Activated CD4-positive, alpha-beta T cell treated with anti-CD3 and anti-CD28 coated beads, Interleukin-2, amount 50 U/mL, for 4 hours (primary cell): ENCODE results near the gene JOSD2.
A peak's percentile ranks its signal among the peaks of the same experiment; 100 is the strongest.
"Not testable (repeated sequence)": the region's sequence is repeated elsewhere in the genome, so short reads cannot be mapped to it uniquely, and the experiment has no call there.

Source experiments
- DNase-seq, 2 experiments: peaks; one replicate each; pipeline ENCODE4 v3.0.0-alpha.2; 2020

The JOSD2 gene

DNA sequence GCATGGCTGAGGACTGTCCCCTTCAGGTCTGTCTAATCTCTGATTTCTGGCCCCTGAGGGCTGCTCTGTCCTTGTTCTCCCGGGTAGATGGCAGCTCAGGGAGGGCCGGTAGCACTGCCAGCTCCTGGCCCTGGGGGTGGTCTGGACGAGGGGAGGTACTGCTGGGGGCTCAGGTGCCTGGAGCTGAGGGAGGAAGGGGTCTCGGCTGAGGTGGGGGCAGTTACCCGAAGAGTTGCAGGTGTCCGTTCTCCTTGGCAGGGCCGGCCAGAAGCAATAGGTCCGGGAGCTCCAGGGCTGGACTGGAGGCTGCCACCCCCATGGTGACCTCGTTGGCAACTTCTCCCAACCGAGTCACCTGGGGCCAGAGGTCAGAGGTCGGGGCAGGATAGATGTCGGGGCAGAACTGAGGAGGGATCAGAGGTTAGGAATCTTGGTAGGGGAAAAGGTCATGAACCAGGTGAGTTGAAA, 35.9 kb downstream of the JOSD2 start:
- no peak for DNase-seq

DNA sequence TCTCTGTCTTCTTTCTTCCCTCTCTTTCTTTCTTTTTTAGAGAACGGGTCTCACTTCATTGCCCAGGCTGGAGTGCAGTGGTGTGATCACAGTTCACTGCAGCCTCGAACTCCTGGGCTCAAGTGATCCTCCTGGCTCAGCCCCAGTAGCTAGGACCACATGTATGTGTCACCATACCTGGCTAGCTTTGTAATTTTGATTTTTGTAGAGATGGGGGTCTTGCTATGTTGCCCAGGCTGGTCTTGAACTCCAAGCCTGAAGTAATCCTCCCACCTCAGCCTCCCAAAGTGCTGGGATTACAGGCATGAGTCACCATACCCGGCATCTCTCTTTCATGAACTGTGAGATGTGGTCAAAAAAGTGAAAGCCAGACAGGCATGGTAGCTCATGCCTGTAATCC, 37.7 kb downstream of the JOSD2 start:
- DNase-seq, result not testable (repeated sequence)

DNA sequence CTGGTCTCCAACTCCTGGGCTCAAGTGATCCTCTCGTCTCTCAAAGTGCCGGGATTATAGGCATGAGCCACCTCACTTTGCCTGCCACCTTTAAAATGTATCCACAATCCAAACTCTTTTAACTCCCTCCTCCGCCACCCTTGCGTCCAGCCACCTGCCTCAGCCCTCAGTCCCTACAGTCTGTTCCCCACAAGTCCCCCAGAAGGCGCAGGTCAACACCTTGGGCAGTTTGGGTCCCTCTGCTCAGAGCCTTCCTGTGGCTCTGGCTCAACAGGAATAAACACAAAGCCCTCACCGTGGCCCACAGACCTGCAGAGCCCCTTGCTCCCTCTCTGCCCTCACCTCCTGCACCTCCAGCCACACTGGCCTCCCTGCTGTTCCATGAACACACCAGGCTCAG, 42.2 kb downstream of the JOSD2 start:
- no peak for DNase-seq

DNA sequence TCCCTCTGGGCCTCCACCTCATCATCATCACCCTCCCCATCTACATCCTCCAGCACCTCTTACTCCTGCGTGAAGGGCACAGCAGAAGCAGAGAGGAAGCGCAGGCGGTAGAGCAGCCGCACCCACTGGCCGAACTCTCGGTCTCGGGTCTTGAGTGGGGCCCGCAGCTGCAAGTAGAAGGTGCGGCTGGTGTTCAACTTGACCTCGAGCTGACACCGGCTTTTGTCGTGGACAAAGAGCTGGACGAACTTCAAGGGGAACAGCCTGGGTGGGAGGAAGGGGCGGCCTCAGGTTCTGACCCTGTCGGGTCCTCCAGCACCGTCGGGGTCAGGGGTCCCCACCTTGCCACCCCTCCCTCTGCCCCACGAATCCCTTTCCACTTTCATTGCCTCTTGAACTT, 43.4 kb downstream of the JOSD2 start:
- DNase-seq, result no peak

DNA sequence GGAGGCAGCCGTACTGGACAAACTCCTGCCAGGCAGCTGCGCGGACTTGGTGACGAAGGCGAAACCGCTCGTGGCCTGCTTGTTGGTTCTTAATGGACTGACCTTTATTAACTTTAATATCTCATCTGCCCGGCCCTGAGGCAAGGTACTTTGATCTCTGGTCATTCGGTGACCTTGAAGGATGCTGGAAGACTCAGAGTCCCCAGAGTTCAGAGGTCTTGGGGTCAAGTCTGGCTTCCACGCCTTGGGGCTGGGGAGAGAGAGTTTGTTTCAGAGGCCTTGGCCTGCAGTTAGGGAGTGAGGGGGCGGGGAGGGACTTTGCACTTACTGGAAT, 44.3 kb downstream of the JOSD2 start:
- no peak for DNase-seq

DNA sequence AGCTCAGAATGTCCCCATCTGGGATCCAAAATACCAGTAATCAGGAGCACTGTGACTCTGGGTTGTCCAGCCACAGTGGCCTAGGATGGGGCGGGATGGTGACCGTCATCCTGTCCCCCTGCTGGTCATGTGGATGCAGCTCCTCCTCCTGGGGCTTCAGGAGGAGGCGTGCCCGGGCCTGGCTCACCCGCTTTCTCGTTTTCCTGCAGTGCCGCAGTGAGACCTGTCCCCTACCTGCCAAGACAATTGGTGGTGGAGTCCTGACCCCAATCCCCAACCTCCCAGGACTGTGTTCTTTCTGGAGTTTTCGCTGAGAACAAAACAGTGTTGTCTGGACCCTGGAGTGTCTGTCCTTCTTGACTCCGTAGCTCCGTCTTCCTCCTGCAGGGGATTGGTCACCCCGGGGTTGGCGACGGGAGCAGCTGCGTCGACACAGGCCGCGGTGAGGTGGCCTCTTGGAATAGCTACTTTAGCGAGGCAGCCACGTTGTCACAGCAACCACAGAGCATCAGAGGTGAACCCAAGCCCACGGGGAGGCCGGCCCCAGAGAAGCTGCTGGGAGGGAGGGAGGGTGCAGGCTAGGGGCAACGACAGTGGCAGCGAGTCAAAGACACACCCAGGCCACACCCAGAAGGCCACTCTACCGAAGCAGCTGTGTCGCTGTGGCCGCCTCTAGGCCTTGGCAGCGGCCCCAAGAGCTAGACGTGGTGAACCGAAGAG, 44.8 kb downstream of the JOSD2 start:
- no peak for DNase-seq

DNA sequence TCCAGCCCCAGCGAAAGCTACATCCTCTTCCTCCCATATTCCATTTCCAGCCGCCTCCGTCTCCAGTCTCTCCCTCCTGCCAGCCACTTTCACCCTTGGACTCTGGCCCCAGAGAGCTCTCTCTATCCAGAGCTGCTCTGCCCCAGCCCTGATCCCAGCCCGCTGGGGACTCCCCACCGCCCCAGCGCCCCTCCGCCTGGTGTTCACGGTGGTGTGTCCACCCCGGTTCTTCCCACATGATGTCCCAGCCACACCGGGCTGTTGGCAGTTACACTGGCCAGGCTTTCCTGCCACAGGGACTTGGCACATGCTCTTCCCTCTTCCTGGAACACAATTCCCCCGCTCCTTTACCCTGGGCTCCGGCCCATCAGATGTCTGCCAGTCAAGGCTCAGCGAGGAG, 46.0 kb downstream of the JOSD2 start:
- DNase-seq, result no peak

DNA sequence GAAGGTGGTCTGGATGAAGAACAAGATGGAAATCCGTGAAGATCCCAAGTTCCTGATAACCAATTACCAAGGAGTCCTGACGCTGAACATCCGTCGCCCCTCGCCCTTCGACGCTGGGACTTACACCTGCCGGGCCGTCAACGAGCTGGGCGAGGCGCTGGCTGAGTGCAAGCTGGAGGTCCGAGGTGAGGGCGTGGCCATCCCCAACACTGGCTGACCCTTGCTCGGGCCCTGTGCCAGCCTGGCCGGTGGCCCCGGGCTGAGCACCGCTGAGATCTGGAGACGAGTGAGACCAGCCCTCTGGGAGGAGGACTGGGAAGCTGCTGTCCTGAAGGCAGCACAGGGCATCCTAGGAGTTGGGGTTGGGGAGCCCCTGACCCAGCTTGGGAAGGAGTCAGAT, 46.6 kb downstream of the JOSD2 start:
- DNase-seq, result no peak

DNA sequence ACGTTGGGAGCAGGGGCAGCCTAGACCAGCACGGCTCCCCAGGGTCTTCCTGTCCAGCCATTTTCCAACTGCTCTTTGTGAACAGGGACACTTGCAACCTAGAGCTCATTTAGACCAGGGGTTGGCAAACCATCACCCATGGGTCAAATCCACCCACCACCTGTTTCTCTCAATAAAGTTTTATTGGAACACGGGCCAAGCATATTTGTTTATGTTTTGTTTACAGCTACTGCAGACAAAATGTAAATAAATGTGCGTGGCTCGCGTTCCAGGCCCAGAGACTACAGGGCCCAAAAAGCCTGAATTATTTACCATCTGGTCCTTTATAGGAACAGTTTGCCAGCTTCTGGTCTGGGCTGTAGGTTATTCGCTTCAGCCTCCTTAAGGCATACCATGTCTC, 48.0 kb downstream of the JOSD2 start:
- no peak for DNase-seq

DNA sequence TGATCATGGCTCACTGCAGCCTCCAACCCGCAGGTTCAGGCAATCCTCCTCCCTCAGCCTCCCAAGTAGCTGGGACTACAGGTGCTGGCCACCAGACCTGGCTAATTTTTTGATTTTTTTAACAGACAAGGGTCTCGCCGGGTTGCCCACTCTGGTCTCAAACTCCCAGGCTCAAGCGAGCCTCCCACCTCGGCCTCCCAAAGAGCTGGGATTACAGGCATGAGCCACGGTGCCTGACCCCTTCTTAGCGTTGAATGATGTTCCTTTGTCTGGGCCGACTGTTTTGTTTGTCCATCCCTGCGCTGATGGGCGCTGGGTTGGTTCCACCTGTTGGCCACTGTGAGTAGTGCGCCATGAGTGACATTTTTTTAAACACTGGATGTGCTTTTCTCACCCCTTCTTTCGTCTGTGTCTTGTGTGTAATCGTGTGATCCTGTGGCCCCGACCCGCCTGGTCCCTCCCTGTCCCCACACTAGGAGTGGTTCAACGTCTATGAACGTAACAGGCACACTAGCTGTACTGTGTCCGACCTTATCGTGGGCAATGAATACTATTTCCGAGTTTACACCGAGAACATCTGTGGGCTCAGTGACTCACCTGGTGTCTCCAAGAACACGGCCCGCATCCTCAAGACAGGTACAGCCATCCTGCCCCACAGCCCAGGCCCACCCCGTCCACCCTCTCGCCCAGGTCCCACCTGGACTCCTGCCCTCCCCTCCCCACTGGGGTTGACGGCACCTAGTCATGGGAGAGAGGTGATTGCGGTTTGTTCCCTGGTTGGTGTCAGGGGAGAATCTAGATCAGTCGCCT, 49.7 kb downstream of the JOSD2 start:
- DNase-seq, result peak; percentile 32 to 49

DNA sequence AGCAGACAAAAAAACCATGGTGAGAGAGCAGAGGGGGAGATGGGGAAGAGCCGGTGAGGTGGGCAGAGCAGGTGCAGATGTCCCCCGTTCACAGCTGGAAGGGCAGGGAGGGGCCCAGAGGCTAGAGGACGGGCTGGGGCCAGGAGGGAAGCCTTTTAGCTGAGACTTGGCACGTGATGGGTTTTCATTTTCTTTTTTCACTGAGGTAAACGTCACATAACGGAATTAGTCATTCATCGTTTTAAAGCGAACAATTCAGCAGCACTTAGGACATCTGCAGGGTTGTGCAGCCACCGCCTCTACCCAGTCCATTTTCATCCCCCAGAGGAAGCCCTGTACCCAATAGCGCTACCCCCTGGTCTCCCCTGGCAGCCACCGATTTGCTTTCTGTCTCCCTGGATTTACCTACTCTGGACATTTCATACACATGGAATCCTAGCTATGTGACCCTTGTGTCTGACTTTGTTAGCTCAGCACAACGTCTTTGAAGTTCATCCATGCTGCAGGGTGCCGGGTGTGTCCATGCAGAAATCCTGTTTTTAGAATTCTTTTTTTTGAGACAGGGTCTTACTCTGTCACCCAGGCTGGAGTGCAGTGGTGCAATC, 50.7 kb downstream of the JOSD2 start:
- DNase-seq, result no peak

DNA sequence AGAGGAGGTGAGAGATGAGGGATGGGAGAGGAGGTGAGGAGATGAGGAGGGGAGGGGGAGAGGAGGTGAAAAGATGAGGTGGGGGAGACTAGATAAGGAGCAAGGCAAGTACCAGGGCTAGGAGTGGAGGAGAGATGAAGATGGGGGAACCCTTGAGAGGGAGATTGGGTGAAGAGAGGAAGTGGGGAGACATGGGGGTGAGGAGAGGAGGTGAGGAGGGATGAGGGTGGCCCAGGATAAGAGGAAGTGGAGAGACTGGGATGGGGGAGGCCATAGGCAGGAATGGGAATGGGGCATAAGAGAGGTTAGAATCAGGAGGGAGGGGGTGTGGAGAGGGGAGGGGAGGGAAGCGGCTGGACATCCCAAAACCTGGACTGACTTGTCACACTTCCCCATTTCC, 51.4 kb downstream of the JOSD2 start:
- no peak for DNase-seq

DNA sequence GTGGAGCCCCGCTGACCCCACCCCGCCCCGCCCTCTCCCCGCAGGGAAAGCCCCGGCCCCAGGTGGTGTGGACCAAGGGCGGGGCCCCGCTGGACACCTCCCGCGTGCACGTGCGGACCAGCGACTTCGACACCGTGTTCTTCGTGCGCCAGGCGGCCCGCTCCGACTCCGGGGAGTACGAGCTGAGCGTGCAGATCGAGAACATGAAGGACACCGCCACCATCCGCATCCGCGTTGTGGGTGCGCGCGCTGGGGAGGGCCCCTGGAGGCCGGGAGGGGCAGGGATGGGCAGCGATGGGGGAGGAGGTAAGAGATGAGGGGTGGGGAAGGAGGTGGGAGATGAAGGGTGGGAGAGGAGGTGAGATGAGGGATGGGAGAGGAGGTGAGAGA, 51.9 kb downstream of the JOSD2 start:
- no peak for DNase-seq

DNA sequence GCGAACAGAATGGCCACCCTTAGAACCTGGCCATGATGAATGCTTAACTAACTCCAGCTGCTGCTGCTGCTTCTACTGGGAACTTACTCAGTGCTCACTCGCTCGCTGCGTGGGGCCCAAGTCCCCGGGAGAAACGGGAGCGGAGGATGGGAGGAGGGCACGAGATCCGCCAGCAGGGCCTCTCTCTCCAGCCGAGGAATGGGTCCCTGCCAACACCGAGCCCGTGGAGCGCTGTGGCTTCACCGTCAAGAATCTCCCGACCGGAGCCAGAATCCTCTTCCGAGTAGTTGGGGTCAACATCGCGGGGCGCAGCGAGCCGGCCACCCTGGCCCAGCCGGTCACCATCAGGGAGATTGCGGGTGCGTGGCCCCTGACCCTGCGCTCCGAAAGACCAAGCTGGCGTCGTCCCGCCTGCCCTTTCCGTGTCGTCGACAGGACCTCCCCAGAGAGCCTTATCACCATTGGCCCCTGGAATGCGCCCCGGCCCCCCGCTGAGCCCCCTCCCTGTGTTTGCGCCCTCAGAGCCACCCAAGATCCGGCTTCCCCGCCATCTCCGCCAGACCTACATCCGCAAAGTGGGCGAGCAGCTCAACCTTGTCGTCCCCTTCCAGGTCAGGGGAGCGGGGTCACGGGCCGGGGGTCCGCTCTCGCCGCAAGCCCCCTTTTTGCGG, 52.5 kb downstream of the JOSD2 start:
- DNase-seq, result no peak

DNA sequence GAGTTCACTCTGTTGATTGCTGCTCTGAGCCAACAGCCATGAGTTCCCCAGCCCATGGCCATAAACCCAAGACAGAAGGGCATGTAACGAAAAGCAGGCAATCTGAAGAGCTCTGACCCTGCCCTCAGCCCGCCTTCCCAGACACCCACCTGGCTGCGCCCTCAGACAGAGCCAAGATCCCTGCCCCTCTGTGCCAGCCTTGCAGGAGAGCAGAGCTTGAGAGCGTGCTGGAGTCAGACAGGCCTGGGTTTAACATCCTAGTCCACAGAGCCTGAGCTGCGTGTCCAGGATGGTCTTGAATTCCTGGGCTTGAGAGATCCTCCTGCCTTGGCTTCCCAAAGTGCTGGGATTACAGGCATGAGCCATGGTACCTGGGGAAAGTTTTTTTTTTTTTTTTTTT, 53.7 kb downstream of the JOSD2 start:
- DNase-seq, result no peak
